Activated CD4-positive, alpha-beta T cell treated with anti-CD3 and anti-CD28 coated beads, Interleukin-2, amount 10 ng/mL, durations not matched to agents 7 days and 5 days (primary cell): ENCODE results near the gene ANKK1. TPM values are rescaled to one million over a fixed set of nuclear protein-coding genes. Genes with fewer than 3 reads are reported as not detected.

Source experiments
- CTCF ChIA-PET: fragments of 350-600 bp; sonication (Branson Sonifier 250); formaldehyde crosslinking; loops from one replicate; lab custom pipeline; 2021; ENCODE audit warnings: antibody characterized with exemption; lab: Charles Lee
- POLR2A ChIA-PET: fragments of 350-600 bp; sonication (Branson Sonifier 250); formaldehyde crosslinking; loops from one replicate; lab custom pipeline; 2021; ENCODE audit warnings: antibody characterized with exemption; lab: Charles Lee
- DNase-seq: peaks from one replicate; pipeline ENCODE4 v3.0.0-alpha.2; 2020
- H3K27ac Mint-ChIP-seq: one replicate; pipeline ENCODE4 v1.8.0; 2021; ENCODE audit warnings: mild to moderate bottlenecking, moderate library complexity, mixed read lengths
- H3K27me3 Mint-ChIP-seq: one replicate; pipeline ENCODE4 v1.8.0; 2021; ENCODE audit warnings: mixed read lengths
- H3K36me3 Mint-ChIP-seq: one replicate; pipeline ENCODE4 v1.8.0; 2021; ENCODE audit warnings: low read depth, mixed read lengths
- H3K4me1 Mint-ChIP-seq: one replicate; pipeline ENCODE4 v1.8.0; 2021; ENCODE audit warnings: mixed read lengths
- H3K4me3 Mint-ChIP-seq: one replicate; pipeline ENCODE4 v1.8.0; 2021; ENCODE audit warnings: mild to moderate bottlenecking, moderate library complexity, mixed read lengths
- H3K9me3 Mint-ChIP-seq: one replicate; pipeline ENCODE4 v1.8.0; 2021; ENCODE audit warnings: mixed read lengths
- total RNA-seq, 2 experiments: library from RNA; stranded (reverse); gene quantifications; one replicate each; pipeline ENCODE4 v1.2.3, GENCODE V29; 2021

Gene ANKK1
- total RNA-seq, 2 experiments from 2014 or later = 0.15 TPM; not detected in 1

DNA sequence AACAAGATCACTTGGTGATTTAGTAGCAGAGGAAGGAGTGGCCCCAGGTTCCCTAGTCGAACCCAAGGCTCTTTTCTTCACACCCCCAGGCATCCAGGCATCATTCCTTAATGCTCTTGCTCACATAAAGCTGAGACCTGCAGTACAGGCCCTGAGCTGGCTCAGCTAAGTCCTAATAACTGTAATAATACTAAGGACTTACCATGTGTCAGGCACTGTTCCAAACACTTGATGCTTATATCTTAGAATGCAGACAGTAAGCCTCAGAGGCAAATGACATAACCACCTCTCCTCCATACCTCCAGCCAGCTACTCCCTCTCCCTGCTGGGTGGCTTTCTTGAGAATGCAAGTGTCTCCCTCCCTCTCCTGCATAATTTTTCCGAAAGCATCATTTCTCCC, 33.2 kb downstream of the ANKK1 start:
- Mint-ChIP-seq H3K4me3 (no peak overlapping the region), H3K36me3 (no peaks in the 10 kb centered on the region), H3K27me3 (no peaks in the 10 kb centered on the region), H3K9me3 (no peaks in the 10 kb centered on the region), H3K4me1 (no peaks in the 10 kb centered on the region), H3K27ac (no peak overlapping the region)
- no peak for DNase-seq
- CTCF ChIA-PET = interaction anchor here (0.6 kb wide), 1 partner anchor 116 kb away, joined by 3 read pairs; no protein-coding TSS in a partner anchor
- POLR2A ChIA-PET = no interaction called here

DNA sequence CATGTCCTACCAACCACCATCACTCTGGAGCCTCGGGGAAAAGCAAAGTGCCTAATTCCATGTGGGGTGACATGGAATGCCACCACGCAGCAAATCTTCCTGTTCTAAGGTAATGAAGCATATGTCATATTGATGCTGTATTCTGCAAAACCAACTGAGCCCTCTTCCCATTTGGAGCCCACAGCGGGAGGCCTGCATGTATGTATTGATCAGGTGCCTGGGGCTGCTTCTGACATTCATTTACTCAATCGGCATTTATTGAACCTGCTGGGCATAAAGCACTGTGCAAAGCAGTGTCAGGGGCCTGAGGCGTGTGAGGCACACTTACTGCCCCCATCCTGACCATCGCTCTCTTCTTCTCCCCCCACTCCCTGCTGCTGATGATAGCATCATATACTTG, 39.1 kb downstream of the ANKK1 start:
- H3K4me1 Mint-ChIP-seq = no peaks in the 10 kb centered on the region

DNA sequence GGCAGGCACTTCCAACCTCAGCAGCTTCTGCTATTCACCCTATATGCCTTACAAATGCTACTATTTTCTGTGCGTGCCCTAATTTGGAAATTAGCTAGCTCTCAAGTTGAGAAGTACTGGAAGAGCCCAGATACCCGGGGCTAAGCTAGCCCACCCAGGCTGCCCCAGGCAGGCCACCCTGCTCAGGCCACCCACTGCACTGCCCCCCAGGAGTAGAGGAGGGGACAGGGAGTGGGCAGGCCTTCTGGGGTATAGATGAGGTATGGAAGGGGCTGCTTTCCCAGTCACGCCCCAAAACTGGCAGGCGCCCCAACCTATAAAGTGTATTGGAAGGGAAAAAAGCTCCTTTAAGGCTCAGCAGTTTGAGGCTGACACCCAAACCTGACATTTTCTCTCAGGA, 44.2 kb downstream of the ANKK1 start:
- CTCF ChIA-PET = interaction anchor here (0.7 to 1.2 kb wide), 2 partner anchors 16 to 18 kb away, joined by 3 to 4 read pairs; no protein-coding TSS in a partner anchor

More for the DNA sequence above, 39.1 kb downstream of the ANKK1 start:
- Mint-ChIP-seq H3K36me3 (no peaks in the 10 kb centered on the region), H3K27me3 (no peaks in the 10 kb centered on the region), H3K4me3 (no peak overlapping the region), H3K9me3 (no peaks in the 10 kb centered on the region), H3K27ac (no peak overlapping the region)
- no peak for DNase-seq
- CTCF ChIA-PET = no interaction called here
- POLR2A ChIA-PET = no interaction called here

DNA sequence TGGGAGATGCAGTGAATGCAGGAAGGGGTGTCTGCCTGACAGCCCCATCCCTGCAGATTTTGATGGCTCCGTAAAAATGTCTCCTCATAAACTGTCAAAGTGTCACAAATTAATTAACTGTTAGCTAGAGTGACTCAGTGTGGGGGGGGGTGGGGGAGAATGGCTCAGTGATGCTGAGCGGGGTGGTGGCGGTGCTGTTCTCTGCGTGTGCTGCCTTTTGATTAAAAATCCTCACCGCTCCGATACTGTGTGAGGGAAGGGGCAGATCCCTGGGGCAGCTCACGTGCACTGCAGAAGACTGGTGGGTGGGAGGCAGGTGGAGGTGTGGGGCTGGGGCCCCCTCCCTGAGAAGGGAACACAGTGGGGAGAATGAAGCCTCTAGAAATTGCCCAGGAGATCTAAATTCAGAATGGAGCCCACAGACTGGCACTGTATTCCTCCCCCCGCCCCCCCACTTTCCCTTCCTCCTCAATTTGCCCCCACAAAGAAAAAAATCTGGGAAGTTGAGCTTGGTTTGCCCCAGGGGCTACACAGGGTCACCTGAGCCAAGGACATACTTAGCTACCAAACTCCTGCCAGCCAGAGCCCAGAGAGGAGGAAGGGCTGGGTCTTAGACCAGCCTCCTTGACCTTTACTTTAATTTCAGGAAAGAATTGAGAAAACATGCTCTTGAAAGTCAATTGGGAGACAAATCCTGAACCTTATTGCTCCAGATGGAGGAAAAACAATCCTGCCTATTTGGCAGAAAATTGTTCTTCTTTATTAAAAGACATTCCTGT, 47.8 kb downstream of the ANKK1 start:
- Mint-ChIP-seq H3K27me3 (peaks cover 5% of the 10 kb centered on the region), H3K4me3 (no peak overlapping the region), H3K36me3 (no peaks in the 10 kb centered on the region), H3K4me1 (no peaks in the 10 kb centered on the region), H3K27ac (no peak overlapping the region), H3K9me3 (no peaks in the 10 kb centered on the region)
- CTCF ChIA-PET = interaction anchor here (0.6 kb wide), 1 partner anchor 380 kb away, joined by 3 read pairs; no protein-coding TSS in a partner anchor
- POLR2A ChIA-PET = interaction anchor here (0.6 kb wide), 1 partner anchor 545 kb away, joined by 3 read pairs; no protein-coding TSS in a partner anchor
- no peak for DNase-seq

More for the DNA sequence above, 44.2 kb downstream of the ANKK1 start:
- Mint-ChIP-seq H3K36me3 (no peaks in the 10 kb centered on the region), H3K9me3 (no peaks in the 10 kb centered on the region), H3K4me3 (no peak overlapping the region), H3K27ac (no peak overlapping the region), H3K27me3 (no peaks in the 10 kb centered on the region), H3K4me1 (no peaks in the 10 kb centered on the region)
- POLR2A ChIA-PET = no interaction called here
- DNase-seq = no peak

DNA sequence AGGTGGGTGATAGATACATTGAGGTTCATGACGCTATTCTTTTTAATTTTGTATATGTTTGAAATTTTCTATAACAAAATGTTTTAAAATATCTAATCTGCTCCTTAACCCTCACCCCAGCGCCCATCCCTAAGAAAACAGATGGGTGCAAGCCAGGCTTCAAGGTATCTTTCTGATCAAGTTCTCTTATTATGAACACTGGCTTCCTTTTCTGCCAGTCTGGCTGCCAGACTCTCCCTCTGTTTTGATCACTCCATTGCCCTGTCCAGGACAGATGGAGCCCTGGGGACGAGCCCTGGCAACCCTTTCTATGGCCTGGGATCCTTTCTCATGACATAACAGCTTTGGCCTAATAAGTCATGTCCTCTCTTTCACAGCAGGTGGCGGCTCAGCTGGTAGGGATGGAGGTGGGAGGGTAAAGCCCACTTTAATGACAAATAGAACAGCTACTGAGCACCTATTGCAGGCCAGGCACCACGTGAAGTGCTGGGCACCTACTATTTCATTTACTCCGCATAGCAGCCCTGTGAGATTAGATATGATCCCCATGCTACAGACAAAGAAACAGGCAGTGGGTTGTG, 49.2 kb downstream of the ANKK1 start:
- Mint-ChIP-seq H3K9me3 (no peaks in the 10 kb centered on the region), H3K27ac (no peak overlapping the region), H3K4me1 (no peaks in the 10 kb centered on the region), H3K4me3 (no peak overlapping the region), H3K36me3 (no peaks in the 10 kb centered on the region), H3K27me3 (peaks cover 10% of the 10 kb centered on the region)
- ChIA-PET CTCF (no interaction called here), POLR2A (no interaction called here)
- no peak for DNase-seq

DNA sequence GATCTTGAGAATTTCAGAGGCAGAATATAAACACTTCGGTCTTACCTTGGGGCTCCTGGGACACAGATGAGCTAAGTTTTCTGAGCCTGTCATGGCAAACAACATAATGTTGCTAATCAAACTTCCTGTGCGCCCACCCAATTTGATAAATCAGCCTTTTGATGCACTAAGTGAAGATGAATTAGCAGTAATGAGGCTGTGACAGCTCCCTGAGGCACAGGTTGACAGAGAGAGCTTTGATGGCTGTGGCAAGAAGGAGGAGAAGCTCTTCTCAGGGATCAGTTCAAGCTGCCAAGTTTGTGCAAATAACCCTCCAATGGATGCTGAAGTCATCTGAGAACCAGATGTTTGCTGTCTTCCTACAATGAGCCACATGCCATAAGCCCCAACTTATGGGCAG, 53.2 kb downstream of the ANKK1 start:
- Mint-ChIP-seq H3K36me3 (no peaks in the 10 kb centered on the region), H3K27me3 (peaks cover 27% of the 10 kb centered on the region), H3K4me1 (no peaks in the 10 kb centered on the region), H3K4me3 (no peak overlapping the region), H3K9me3 (no peaks in the 10 kb centered on the region), H3K27ac (no peak overlapping the region)
- no peak for DNase-seq
- POLR2A ChIA-PET = interaction anchor here (0.6 kb wide), 1 partner anchor 1271 kb away, joined by 3 read pairs; no protein-coding TSS in a partner anchor
- CTCF ChIA-PET = interaction anchor here (0.7 to 1.5 kb wide), 3 partner anchors 8 to 22 kb away, joined by 3 to 6 read pairs (median 3); no protein-coding TSS in a partner anchor

GRCh38 chr11:113444502-113445123, 57.0 kb downstream of the ANKK1 start:
- no peak for DNase-seq
- ChIA-PET CTCF (no interaction called here), POLR2A (no interaction called here)
- Mint-ChIP-seq H3K4me3 (no peak overlapping the region), H3K36me3 (no peaks in the 10 kb centered on the region), H3K9me3 (no peaks in the 10 kb centered on the region), H3K27me3 (peaks cover 30% of the 10 kb centered on the region), H3K27ac (no peak overlapping the region), H3K4me1 (peaks cover 2% of the 10 kb centered on the region)

DNA sequence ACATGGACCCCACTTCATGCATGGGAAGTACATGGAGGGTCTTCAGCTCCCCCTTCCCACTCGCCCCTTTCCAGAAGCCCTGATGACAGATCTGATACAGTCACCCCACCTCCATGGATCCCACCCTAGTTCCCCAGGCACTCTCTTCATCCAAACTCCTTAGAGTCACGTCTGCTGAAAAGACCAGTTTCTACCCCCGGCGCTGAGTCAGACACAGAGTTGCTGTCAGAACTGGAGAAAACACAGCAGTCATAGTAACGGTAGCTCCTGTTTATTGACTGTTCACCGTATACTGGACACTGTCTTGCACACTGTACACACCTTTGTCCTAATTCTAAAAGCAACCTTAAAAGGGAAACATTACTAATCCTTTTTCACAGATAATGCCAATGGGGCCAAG, 58.5 kb downstream of the ANKK1 start:
- H3K27me3 Mint-ChIP-seq = peaks cover 20% of the 10 kb centered on the region
- CTCF ChIA-PET = interaction anchor here (0.8 kb wide), 1 partner anchor 12 kb away, joined by 3 read pairs; no protein-coding TSS in a partner anchor
- DNase-seq = no peak
- H3K9me3 Mint-ChIP-seq = no peaks in the 10 kb centered on the region
- H3K36me3 Mint-ChIP-seq = no peaks in the 10 kb centered on the region
- H3K4me1 Mint-ChIP-seq = peaks cover 2% of the 10 kb centered on the region
- POLR2A ChIA-PET = interaction anchor here (0.6 kb wide), 1 partner anchor 1278 kb away, joined by 3 read pairs; no protein-coding TSS in a partner anchor
- H3K4me3 Mint-ChIP-seq = no peak overlapping the region
- no peak overlapping the region for H3K27ac Mint-ChIP-seq

DNA sequence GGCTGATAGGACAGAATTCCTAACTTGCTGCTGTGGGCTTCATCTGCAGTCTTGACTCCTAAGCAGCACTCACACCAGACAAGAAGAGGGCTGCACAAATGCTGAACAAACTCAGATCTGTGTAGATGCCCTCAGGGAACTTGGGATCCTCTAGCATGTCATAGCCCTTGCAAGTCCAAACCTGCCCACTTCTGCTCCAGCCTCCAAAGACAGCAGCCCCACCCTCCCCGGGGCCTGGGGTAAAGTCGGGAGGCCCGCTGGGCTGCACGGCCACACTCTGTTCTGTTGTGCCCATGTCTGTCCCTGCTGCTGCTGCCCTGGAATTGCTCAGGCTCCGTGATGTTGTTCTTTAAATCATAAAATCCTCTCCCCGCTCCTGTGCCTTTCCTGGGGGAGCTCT, 59.4 kb downstream of the ANKK1 start:
- no peaks in the 10 kb centered on the region for H3K36me3 Mint-ChIP-seq
- CTCF ChIA-PET = interaction anchor here (1.0 kb wide), 1 partner anchor 16 kb away, joined by 4 read pairs; no protein-coding TSS in a partner anchor
- no peak overlapping the region for H3K4me3 Mint-ChIP-seq
- H3K9me3 Mint-ChIP-seq = no peaks in the 10 kb centered on the region
- no peak overlapping the region for H3K27ac Mint-ChIP-seq
- DNase-seq = no peak
- POLR2A ChIA-PET = no interaction called here
- peaks cover 20% of the 10 kb centered on the region for H3K27me3 Mint-ChIP-seq
- H3K4me1 Mint-ChIP-seq = peaks cover 2% of the 10 kb centered on the region

DNA sequence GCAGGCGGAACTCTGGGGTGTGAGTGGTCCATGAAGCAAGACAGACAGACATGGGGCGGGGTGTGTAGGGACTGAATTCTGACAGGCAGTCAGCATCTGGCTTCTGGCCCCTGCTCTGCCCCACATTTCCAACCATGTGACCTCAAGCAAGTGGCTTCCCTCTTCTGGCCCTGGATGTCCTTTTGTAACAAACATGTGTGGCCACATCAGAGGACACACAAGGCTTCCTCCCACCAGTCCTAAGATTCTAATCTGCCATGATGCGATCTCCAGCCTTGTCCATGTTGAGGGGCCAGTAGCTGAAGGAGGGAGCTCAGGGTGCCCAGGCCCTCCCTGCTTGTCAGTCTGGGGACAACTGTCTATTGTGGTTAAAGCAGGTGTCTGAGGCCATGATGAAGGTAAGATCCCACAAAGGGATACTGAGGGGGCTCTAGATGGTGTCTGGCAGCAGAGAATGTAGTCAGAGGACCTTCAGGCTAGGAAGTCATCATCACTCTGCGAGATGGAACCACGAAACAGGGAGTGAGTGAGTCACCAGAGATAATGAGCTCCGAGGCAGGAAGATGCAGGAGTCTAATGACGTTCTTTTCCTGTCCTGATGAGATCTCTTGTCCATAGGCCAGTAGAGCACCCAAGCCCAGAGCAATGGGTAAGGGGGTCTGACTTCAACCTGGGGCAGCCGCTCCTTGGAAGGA, 60.2 kb downstream of the ANKK1 start:
- DNase-seq = no peak
- POLR2A ChIA-PET = no interaction called here
- H3K27ac Mint-ChIP-seq = no peak overlapping the region
- H3K36me3 Mint-ChIP-seq = no peaks in the 10 kb centered on the region
- CTCF ChIA-PET = interaction anchor here (1.0 to 1.6 kb wide), 3 partner anchors 15 to 19 kb away, joined by 3 to 4 read pairs (median 4); no protein-coding TSS in a partner anchor
- H3K4me3 Mint-ChIP-seq = no peak overlapping the region
- H3K9me3 Mint-ChIP-seq = no peaks in the 10 kb centered on the region
- H3K4me1 Mint-ChIP-seq = peaks cover 2% of the 10 kb centered on the region
- peaks cover 14% of the 10 kb centered on the region for H3K27me3 Mint-ChIP-seq

DNA sequence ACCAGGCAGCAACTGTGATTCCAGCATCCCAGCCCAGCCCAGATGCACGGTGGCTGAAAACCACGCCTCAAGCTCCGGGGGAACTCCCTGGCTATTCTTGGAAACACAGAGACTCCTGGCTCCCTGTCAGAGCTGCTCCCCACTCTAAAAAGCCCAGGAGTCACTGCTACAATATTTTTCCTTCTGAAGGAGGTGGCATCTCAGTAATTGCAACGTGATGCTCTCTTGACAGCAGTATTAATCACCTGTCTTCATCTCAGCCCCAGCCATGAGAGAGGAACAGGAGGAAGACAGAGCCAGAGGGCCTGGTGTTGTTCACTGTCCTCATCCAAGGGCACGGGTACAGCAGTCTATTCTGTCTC, 60.7 kb downstream of the ANKK1 start:
- Mint-ChIP-seq H3K36me3 (no peaks in the 10 kb centered on the region), H3K4me3 (no peak overlapping the region), H3K27ac (no peak overlapping the region), H3K4me1 (peaks cover 2% of the 10 kb centered on the region), H3K9me3 (no peaks in the 10 kb centered on the region), H3K27me3 (peaks cover 10% of the 10 kb centered on the region)
- CTCF ChIA-PET = interaction anchor here (1.0 to 1.6 kb wide), 2 partner anchors 15 to 19 kb away, joined by 3 to 4 read pairs; no protein-coding TSS in a partner anchor
- POLR2A ChIA-PET = no interaction called here
- no peak for DNase-seq

GRCh38 chr11:113449743-113450142, 62.2 kb downstream of the ANKK1 start:
- no peak for DNase-seq
- Mint-ChIP-seq H3K27me3 (peaks cover 9% of the 10 kb centered on the region), H3K36me3 (no peaks in the 10 kb centered on the region), H3K4me3 (no peak overlapping the region), H3K9me3 (no peaks in the 10 kb centered on the region), H3K27ac (no peak overlapping the region), H3K4me1 (peaks cover 2% of the 10 kb centered on the region)
- CTCF ChIA-PET = interaction anchor here (0.7 to 2.1 kb wide), 3 partner anchors 10 to 91 kb away, joined by 3 to 5 read pairs (median 3); no protein-coding TSS in a partner anchor
- POLR2A ChIA-PET = no interaction called here
